HCT116 (cell line): ENCODE results near the gene ST3GAL2.

Experiments
- CEBPB ChIP-seq: IDR thresholded peaks from 2 replicates; pipeline ENCODE4 v1.6.1; 2012; ENCODE audit warnings: low read depth
- CTCF ChIP-seq, 3 experiments: fragments of 200-600 bp in 1 of 3; sonication (generic) in 1 of 3; IDR thresholded peaks in 2 of 3; conservative IDR thresholded peaks in 1 of 3; 2 replicates each; pipeline ENCODE4 v1.5.1; 2012 to 2017; ENCODE audit warnings: low read depth in 2 of 3, low read length in 2 of 3, antibody characterized with exemption in 1 of 3, borderline replicate concordance in 1 of 3, control low read depth in 1 of 3, mild to moderate bottlenecking in 1 of 3, mixed read lengths in 1 of 3, mixed run types in 1 of 3, moderate library complexity in 1 of 3; ENCODE audit not compliant: insufficient read depth in 1 of 3
- EZH2 ChIP-seq: fragments of 200-600 bp; sonication (generic); IDR thresholded peaks from 2 replicates; pipeline ENCODE4 v1.6.1; 2017; ENCODE audit warnings: antibody characterized with exemption, mixed run types
- JUND ChIP-seq: IDR thresholded peaks from 2 replicates; pipeline ENCODE4 v1.6.1; 2012
- MAX ChIP-seq: IDR thresholded peaks from 2 replicates; pipeline ENCODE4 v1.6.1; 2012
- POLR2A ChIP-seq: IDR thresholded peaks from 2 replicates; pipeline ENCODE4 v1.7.0; 2011; ENCODE audit warnings: borderline replicate concordance; ENCODE audit not compliant: insufficient read depth, insufficient read length; ENCODE audit errors: extremely low read depth
- POLR2AphosphoS5 ChIP-seq: IDR thresholded peaks from 2 replicates; pipeline ENCODE4 v1.6.1; 2011; ENCODE audit warnings: mild to moderate bottlenecking, low read depth, low read length, moderate library complexity
- RAD21 ChIP-seq: IDR thresholded peaks from 2 replicates; pipeline ENCODE4 v1.6.1; 2012; ENCODE audit warnings: low read depth, mild to moderate bottlenecking
- REST ChIP-seq: IDR thresholded peaks from 2 replicates; pipeline ENCODE4 v1.6.1; 2012; ENCODE audit warnings: low read depth
- SIN3A ChIP-seq: IDR thresholded peaks from 2 replicates; pipeline ENCODE4 v1.6.1; 2012; ENCODE audit warnings: low read depth
- SP1 ChIP-seq: IDR thresholded peaks from 2 replicates; pipeline ENCODE4 v1.6.1; 2012; ENCODE audit warnings: low read depth
- YY1 ChIP-seq: IDR thresholded peaks from 2 replicates; pipeline ENCODE4 v1.6.1; 2011; ENCODE audit warnings: low read length, low read depth, moderate library complexity, mild to moderate bottlenecking; ENCODE audit not compliant: insufficient replicate concordance; ENCODE audit errors: extremely low read depth
- ZFX ChIP-seq: fragments of 450-650 bp; IDR thresholded peaks from 2 replicates; pipeline ENCODE4 v1.6.1; 2017
- ZNF274 ChIP-seq: fragments of 200-500 bp; sonication (Bioruptor generic); IDR thresholded peaks from 2 replicates; pipeline ENCODE4 v1.6.1; 2014; ENCODE audit warnings: mild to moderate bottlenecking, low read depth, low read length, inconsistent platforms

- TF ChIP-seq CTCF (IDR thresholded peaks at IDR 0.05 in 2 of 3, conservative IDR thresholded peaks at IDR 0.05 in 1 of 3; ENCODE audit: borderline replicate concordance in 1 of 3, insufficient read depth in 1 of 3, low read depth in 2 of 3, low read length in 2 of 3) (no peak), YY1 (no peak), POLR2A (no peak), ZNF274 (no peak), POLR2AphosphoS5 (no peak), ZFX (no peak), EZH2 (no peak), JUND (no peak), REST (no peak), CEBPB (no peak), SP1 (no peak), SIN3A (no peak), MAX (no peak), RAD21 (no peak)
Observed at GRCh38 chr16:70410734-70411133, 28.2 kb downstream of the ST3GAL2 start.
